HepG2 (cell line): ENCODE results near the gene MISFA. TPM values are rescaled to one million over a fixed set of nuclear protein-coding genes. Genes with fewer than 3 reads are reported as not detected.

Source experiments
- BCL6 ChIP-seq: IDR thresholded peaks from 2 replicates; pipeline ENCODE4 v1.6.1; 2016; ENCODE audit warnings: missing genetic modification reagents, missing compliant biosample characterization
- CAMTA2 ChIP-seq: sonication (generic); formaldehyde crosslinking; IDR thresholded peaks from 2 replicates; pipeline ENCODE4 v1.4.0; 2020; ENCODE audit warnings: mild to moderate bottlenecking, missing genetic modification reagents, borderline replicate concordance
- DNMT1 ChIP-seq: sonication (generic); formaldehyde crosslinking; IDR thresholded peaks from 2 replicates; pipeline ENCODE4 v1.5.1; 2020; ENCODE audit warnings: mild to moderate bottlenecking, missing genetic modification reagents
- FOXA3 ChIP-seq: IDR thresholded peaks from 2 replicates; pipeline ENCODE4 v1.6.1; 2016; ENCODE audit warnings: missing genetic modification reagents, missing compliant biosample characterization
- HDAC2 ChIP-seq: sonication (generic); formaldehyde crosslinking; IDR thresholded peaks from 2 replicates; pipeline ENCODE4 v1.4.0; 2020; ENCODE audit warnings: missing genetic modification reagents
- HDAC6 ChIP-seq: fragments of 200-600 bp; sonication (generic); IDR thresholded peaks from 2 replicates; pipeline ENCODE4 v1.7.0; 2017; ENCODE audit warnings: mild to moderate bottlenecking, antibody characterized with exemption, low read length, low read depth
- HES4 ChIP-seq: sonication (generic); formaldehyde crosslinking; IDR thresholded peaks from 2 replicates; pipeline ENCODE4 v1.9.0; 2021; ENCODE audit warnings: mild to moderate bottlenecking, missing genetic modification reagents, borderline replicate concordance
- HMG20A ChIP-seq: IDR thresholded peaks from 2 replicates; pipeline ENCODE4 v1.6.1; 2016; ENCODE audit warnings: borderline replicate concordance
- IRF9 ChIP-seq: sonication (generic); formaldehyde crosslinking; IDR thresholded peaks from 2 replicates; pipeline ENCODE4 v1.8.0; 2022; ENCODE audit warnings: missing genetic modification reagents, mild to moderate bottlenecking, borderline replicate concordance
- NR3C1 ChIP-seq: sonication (generic); formaldehyde crosslinking; IDR thresholded peaks from 2 replicates; pipeline ENCODE4 v1.4.0; 2020; ENCODE audit warnings: missing genetic modification reagents
- RXRB ChIP-seq: IDR thresholded peaks from 2 replicates; pipeline ENCODE4 v1.6.1; 2016; ENCODE audit warnings: borderline replicate concordance, missing genetic modification reagents, missing compliant biosample characterization
- TEF ChIP-seq: sonication (generic); formaldehyde crosslinking; IDR thresholded peaks from 2 replicates; pipeline ENCODE4 v1.5.0; 2020; ENCODE audit warnings: missing genetic modification reagents
- ZNF260 ChIP-seq: sonication (generic); formaldehyde crosslinking; IDR thresholded peaks from 2 replicates; pipeline ENCODE4 v1.4.0; 2020; ENCODE audit warnings: missing genetic modification reagents, low read depth, mild to moderate bottlenecking, borderline replicate concordance
- ZNF543 ChIP-seq: sonication (generic); formaldehyde crosslinking; IDR thresholded peaks from 2 replicates; pipeline ENCODE4 v1.4.0; 2020; ENCODE audit warnings: mild to moderate bottlenecking, missing genetic modification reagents
- ZNF615 ChIP-seq: sonication (generic); formaldehyde crosslinking; IDR thresholded peaks from 2 replicates; pipeline ENCODE4 v1.5.0; 2020; ENCODE audit warnings: mild to moderate bottlenecking, missing genetic modification reagents, borderline replicate concordance
- ZNF773 ChIP-seq: sonication (generic); formaldehyde crosslinking; IDR thresholded peaks from 2 replicates; pipeline ENCODE4 v1.4.0; 2020; ENCODE audit warnings: missing genetic modification reagents, borderline replicate concordance
- polyA plus RNA-seq, 8 experiments: library from polyadenylated mRNA; depleted of rRNA in 3 of 8; stranded (reverse) in 7 of 8; unstranded in 1 of 8; fragments of >200 nt; fragmentation: Illumina TruSeq in 4 of 8; extraction: Trizol in 4 of 8; gene quantifications; 2 replicates each; pipeline versions ENCODE4 v1.2.1 to v1.2.3, GENCODE V29; 2011 to 2016; ENCODE audit warnings: low read depth in 4 of 8, missing spikeins in 1 of 8, mixed read lengths in 1 of 8; ENCODE audit not compliant: insufficient read depth in 1 of 8
- total RNA-seq, 5 experiments: library from RNA; depleted of rRNA; stranded (reverse); fragments of >200 nt; fragmentation: Illumina TruSeq; extraction: Trizol; gene quantifications; 2 replicates each; pipeline ENCODE4 v1.2.3, GENCODE V29; 2016; ENCODE audit warnings: low read depth in 1 of 5
- TF ChIP-seq, protein P1 (sequence below): sonication (generic); formaldehyde crosslinking; IDR thresholded peaks from 2 replicates; pipeline ENCODE4 v1.4.0; 2020; ENCODE audit warnings: mild to moderate bottlenecking, low read depth, missing genetic modification reagents
- TF ChIP-seq, protein P2 (sequence below), 2 experiments: fragments of 450-650 bp in 1 of 2; sonication (generic) in 1 of 2; formaldehyde crosslinking; IDR thresholded peaks; 2 replicates each; pipeline versions ENCODE4 v1.5.0 to v1.8.0; 2020 to 2022; ENCODE audit warnings: mild to moderate bottlenecking in 1 of 2, missing genetic modification reagents in 1 of 2
- TF ChIP-seq, protein P3 (sequence below), 2 experiments: sonication (generic) in 1 of 2; formaldehyde crosslinking in 1 of 2; IDR thresholded peaks; 2 replicates each; pipeline versions ENCODE4 v1.5.1 to v1.6.1; 2011 to 2020; ENCODE audit warnings: borderline replicate concordance in 1 of 2, low read depth in 1 of 2, low read length in 1 of 2, mild to moderate bottlenecking in 1 of 2, missing genetic modification reagents in 1 of 2, moderate library complexity in 1 of 2

Gene MISFA
- total and polyA plus RNA-seq, 2 of the 13 experiments (the other 11 are each of a cell fraction or from before 2014, with no cell fraction given), result 1.4 to 5.4 TPM

DNA sequence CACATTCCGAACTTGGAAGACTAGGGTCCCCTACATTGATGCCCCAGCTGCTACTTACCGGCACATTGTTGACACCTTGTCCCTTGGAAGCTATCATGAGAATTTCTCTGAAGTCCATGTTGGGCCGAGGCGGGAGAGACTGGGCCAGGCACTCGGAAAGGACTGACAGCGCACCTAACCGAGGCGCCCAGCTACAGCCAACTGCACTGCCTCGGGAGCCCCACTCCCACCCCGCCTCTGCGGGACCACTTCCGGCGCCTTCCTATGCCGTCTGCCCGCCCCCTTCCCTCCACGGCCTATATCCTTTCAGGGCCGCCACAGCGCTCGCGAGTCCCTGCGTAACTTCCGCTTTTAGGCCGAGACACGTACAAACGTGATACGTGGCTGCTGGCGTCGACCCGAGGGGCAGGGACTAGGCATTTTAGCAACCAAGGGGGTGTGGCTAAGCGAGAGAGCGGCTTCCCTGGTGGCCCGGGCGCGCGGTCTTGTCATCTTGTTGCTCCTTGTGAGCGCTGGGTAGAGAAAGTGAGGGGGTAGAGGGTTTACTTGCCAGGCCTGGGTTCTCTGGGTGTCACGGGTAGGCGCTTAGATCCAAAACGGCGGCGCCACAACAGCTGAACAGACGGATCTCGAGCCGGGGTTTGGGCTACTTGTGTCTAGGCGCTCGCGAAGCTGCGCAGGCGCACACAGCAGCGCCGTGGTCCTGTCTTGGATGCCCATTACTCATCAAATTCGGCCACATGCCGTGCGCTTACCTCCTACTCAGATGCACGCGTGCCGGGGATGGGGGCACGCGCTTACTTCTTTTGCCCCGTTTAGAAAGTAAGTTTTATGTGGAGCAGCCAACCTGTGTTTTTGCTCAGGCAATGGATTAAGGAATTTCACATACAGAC, 34.8 kb downstream of the MISFA start, which contains the start of gene SPTY2D1 (continued):
- TF ChIP-seq IRF9 (CRISPR knock-in tag) (peak; percentile 41; the same call in 1 of the 2 replicates), ZNF543 (CRISPR knock-in tag) (peak; percentile 26; the same call in 1 of the 2 replicates), BCL6 (0 out of 2 replicates have a peak, but pooled peaks have one; percentile 26), HDAC2 (CRISPR knock-in tag) (peak; percentile 72), ZNF615 (CRISPR knock-in tag) (no peak), NR3C1 (CRISPR knock-in tag) (no peak), ZNF260 (CRISPR knock-in tag) (no peak), TEF (CRISPR knock-in tag) (no peak), ZNF773 (CRISPR knock-in tag) (no peak), HMG20A (CRISPR knock-in tag) (no peak), RXRB (peak; percentile 69), FOXA3 (CRISPR knock-in tag) (0 out of 2 replicates have a peak, but pooled peaks have one; percentile 36), HDAC6 (no peak), HES4 (CRISPR knock-in tag) (peak; percentile 29; the same call in 1 of the 2 replicates), CAMTA2 (no peak), DNMT1 (CRISPR knock-in tag) (0 out of 2 replicates have a peak, but pooled peaks have one; percentile 55)
- TF ChIP-seq, protein P1, sequence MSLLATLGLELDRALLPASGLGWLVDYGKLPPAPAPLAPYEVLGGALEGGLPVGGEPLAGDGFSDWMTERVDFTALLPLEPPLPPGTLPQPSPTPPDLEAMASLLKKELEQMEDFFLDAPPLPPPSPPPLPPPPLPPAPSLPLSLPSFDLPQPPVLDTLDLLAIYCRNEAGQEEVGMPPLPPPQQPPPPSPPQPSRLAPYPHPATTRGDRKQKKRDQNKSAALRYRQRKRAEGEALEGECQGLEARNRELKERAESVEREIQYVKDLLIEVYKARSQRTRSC, result peak; percentile 37; the same call in 1 of the 2 replicates
- TF ChIP-seq, protein P2, sequence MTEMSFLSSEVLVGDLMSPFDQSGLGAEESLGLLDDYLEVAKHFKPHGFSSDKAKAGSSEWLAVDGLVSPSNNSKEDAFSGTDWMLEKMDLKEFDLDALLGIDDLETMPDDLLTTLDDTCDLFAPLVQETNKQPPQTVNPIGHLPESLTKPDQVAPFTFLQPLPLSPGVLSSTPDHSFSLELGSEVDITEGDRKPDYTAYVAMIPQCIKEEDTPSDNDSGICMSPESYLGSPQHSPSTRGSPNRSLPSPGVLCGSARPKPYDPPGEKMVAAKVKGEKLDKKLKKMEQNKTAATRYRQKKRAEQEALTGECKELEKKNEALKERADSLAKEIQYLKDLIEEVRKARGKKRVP (CRISPR knock-in tag; IDR thresholded peaks at IDR 0.05), result no peak; a peak in 1 of 4 replicates
- TF ChIP-seq, protein P3, sequence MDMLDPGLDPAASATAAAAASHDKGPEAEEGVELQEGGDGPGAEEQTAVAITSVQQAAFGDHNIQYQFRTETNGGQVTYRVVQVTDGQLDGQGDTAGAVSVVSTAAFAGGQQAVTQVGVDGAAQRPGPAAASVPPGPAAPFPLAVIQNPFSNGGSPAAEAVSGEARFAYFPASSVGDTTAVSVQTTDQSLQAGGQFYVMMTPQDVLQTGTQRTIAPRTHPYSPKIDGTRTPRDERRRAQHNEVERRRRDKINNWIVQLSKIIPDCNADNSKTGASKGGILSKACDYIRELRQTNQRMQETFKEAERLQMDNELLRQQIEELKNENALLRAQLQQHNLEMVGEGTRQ (IDR thresholded peaks at IDR 0.05; ENCODE audit: low read depth, low read length), result no peak
- TF ChIP-seq, protein P3 (CRISPR knock-in tag; IDR thresholded peaks at IDR 0.05; ENCODE audit: borderline replicate concordance), result no peak; the same call in 1 of the 2 replicates
